Fibroblast of the aortic adventitia (primary cell): ENCODE measurements around the gene KRT3. TPM values are rescaled to one million over a fixed set of nuclear protein-coding genes. Genes with fewer than 3 reads are reported as not detected.

Experiments
- DNase-seq: peaks from one replicate; pipeline ENCODE4 v3.0.0-alpha.2; 2010; ENCODE audit warnings: low read depth
- H3K4me3 ChIP-seq: 2 replicates; pipeline ENCODE4 v1.5.1; 2011; ENCODE audit warnings: low read depth, mild to moderate bottlenecking, control low read depth, low read length, moderate library complexity
- CTCF ChIP-seq: IDR thresholded peaks from 2 replicates; pipeline ENCODE4 v1.5.1; 2011; ENCODE audit warnings: mild to moderate bottlenecking, low read length, control low read depth, inconsistent platforms; ENCODE audit not compliant: insufficient read depth
- total RNA-seq: library from RNA; depleted of rRNA; stranded (reverse); fragments of >200 nt; gene quantifications from 2 replicates; pipeline ENCODE4 v1.2.3, GENCODE V29; 2012; ENCODE audit warnings: low replicate concordance

KRT3 gene
- total RNA-seq, 1 donor = not detected

GRCh38 chr12:52802442-52802841 lies 6.5 kb upstream of the KRT3 start:
- no peak overlapping the region for H3K4me3 ChIP-seq
- DNase-seq = no peak
- no peak for TF ChIP-seq CTCF

DNA sequence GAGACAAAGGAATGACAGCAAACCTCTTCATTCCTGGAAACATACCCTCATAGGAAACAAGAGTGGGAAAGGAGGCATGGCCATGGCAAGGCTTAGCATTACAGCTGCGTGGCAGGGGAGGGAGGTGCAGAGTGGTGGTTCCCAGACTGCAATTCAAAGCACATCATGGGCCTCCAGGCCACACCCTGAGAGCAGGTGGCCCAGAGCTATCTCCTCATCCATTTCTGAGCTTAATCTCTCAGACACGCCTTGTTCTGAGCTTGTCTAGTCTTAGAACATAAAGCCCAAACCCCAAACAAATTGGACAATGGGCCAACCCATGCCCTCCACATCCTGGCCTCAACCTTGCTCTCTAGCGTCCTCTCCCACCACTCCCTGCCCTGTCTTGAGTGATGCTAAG lies 5.9 kb upstream of the KRT3 start:
- H3K4me3 ChIP-seq = no peak overlapping the region
- TF ChIP-seq CTCF = no peak

DNA sequence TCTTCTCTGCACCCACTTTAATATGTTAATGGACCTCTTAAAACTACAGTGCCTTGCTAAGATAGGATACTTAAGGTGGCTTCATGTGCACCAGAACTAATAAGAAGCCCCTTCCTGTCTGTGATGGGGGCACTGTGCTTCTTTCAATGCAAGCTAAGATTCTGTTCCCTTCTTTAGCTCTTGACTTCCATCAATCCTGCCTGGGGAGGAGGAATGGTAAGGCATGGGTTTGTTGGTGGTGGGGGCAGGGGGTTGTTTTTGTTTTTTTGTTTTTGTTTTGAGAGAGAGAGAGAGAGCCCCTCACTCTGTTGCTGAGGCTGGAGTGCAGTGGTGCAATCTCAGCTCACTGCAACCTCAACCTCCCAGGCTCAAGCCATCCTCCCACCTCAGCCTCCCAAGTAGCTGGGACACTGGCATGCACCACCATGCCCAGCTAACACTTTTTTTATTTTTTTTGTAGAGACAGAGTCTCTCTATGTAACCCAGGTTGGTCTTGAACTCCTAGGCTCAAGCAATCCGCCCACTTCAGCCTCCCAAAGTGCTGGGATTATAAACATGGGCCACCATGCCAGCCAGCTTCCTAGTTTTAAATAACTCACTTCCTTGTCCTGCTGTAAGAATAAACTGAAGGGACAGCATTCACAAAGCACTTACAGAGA lies 4.5 kb upstream of the KRT3 start:
- no peak for TF ChIP-seq CTCF
- no peak for DNase-seq

More for the DNA sequence above, 5.9 kb upstream of the KRT3 start:
- no peak for DNase-seq

DNA sequence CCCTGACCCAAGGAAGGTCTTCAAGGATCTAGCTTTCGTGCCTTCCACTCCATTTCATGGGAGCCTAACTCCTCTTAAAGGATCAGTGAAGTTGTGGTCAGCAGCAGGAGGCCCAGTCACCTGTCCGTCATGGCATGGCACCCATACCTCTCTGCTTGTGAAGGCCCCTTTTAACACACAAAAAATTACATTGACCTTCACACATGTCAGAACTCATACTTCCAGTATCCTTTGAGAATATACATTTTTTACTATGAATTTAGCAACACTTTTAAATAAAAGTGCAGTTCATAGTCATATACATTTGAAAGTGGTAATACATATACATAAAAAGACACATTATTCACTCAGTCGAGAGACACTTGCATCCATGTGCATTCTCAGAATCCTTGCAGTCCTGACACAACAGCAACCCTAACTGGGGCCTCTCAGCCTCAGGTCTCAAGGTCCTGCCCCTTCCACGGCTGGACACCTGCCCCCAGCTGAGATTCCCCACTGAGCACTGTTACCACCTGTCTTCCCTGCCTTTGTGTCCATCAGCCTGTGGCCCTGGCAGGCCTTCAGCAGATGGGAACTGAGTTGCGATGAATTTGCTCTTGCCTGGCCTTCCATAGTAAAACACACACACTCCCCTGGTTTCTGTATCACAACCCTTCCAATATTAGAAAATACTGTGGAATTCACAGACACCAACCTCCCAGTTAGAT lies 3.7 kb upstream of the KRT3 start:
- H3K4me3 ChIP-seq = no peak overlapping the region
- TF ChIP-seq CTCF = no peak
- no peak for DNase-seq

More for the DNA sequence above, 4.5 kb upstream of the KRT3 start:
- no peak overlapping the region for H3K4me3 ChIP-seq

- no peak for DNase-seq
- no peak for TF ChIP-seq CTCF
- no peak overlapping the region for H3K4me3 ChIP-seq
Measured at GRCh38 chr12:52798671-52799504, 3.0 kb upstream of the KRT3 start.

GRCh38 chr12:52798003-52798670 lies 2.2 kb upstream of the KRT3 start:
- no peak overlapping the region for H3K4me3 ChIP-seq
- no peak for TF ChIP-seq CTCF

More at GRCh38 chr12:52798003-52798670, 2.2 kb upstream of the KRT3 start:
- DNase-seq = peak; percentile 31
